Colonic mucosa (tissue), 4 donors: ENCODE data around the gene KCNE1. TPM values are rescaled to one million over a fixed set of nuclear protein-coding genes. Genes with fewer than 3 reads are reported as not detected.

Source experiments
- DNase-seq: peaks from one replicate; pipeline ENCODE4 v3.0.0-alpha.2; 2020
- H3K27ac ChIP-seq: fragments of 200-600 bp; one replicate; pipeline ENCODE4 v1.8.0; 2021
- H3K27me3 ChIP-seq: fragments of 200-600 bp; one replicate; pipeline ENCODE4 v1.8.0; 2021
- H3K36me3 ChIP-seq: fragments of 200-600 bp; one replicate; pipeline ENCODE4 v1.8.0; 2021
- H3K4me1 ChIP-seq: fragments of 200-600 bp; one replicate; pipeline ENCODE4 v1.8.0; 2021; ENCODE audit warnings: mild to moderate bottlenecking
- H3K4me3 ChIP-seq: fragments of 200-600 bp; one replicate; pipeline ENCODE4 v1.8.0; 2021
- H3K9ac ChIP-seq, 2 donors: one replicate each; pipeline ENCODE4 v1.7.0; 2013; ENCODE audit warnings: control low read depth in 2 of 2, low read depth in 2 of 2, low read length in 2 of 2
- H3K9me3 ChIP-seq: fragments of 200-600 bp; one replicate; pipeline ENCODE4 v1.8.0; 2021
- CTCF ChIP-seq: fragments of 200-600 bp; IDR thresholded peaks from one replicate; pipeline ENCODE4 v1.8.0; 2022; ENCODE audit warnings: antibody characterized with exemption, mild to moderate bottlenecking
- intact Hi-C: fragments of 100-400 bp; cut with DNase I; formaldehyde crosslinking; loops from one replicate; pipeline ENCODE4 v1.14.1; 2022
- total RNA-seq, 2 donors: library from RNA; stranded (reverse); fragmentation: NEBNext Ultra II Directional in 1 of 2; extraction: Animal tissue kit (Norgen Biotek cat#: 25700) in 1 of 2; gene quantifications; one replicate each; pipeline ENCODE4 v1.2.1, GENCODE V29; 2021
- donor health status: healthy.
- donor health status: DM: no; HTN: no; CAD: no.
- donor health status: DM: no; HTN: no; CAD: no.

Gene KCNE1
- total RNA-seq, 2 donors from 2014 or later, result 0.11 TPM; not detected in 1

GRCh38 chr21:34518301-34518700 is 6.3 kb upstream of the KCNE1 start:
- Histone ChIP-seq H3K9me3 (no peaks in the 10 kb centered on the region), H3K27me3 (no peaks in the 10 kb centered on the region), H3K9ac (no peak overlapping the region), H3K27ac (no peak overlapping the region), H3K4me1 (peaks cover 16% of the 10 kb centered on the region), H3K36me3 (peaks cover 7% of the 10 kb centered on the region), H3K4me3 (no peak overlapping the region)
- intact Hi-C loops, result no loop called here
- TF ChIP-seq CTCF, result no peak
- no peak for DNase-seq

- no peak overlapping the region for H3K9ac ChIP-seq
- H3K36me3 ChIP-seq, result peaks cover 7% of the 10 kb centered on the region
- DNase-seq, result no peak
- no peaks in the 10 kb centered on the region for H3K9me3 ChIP-seq
- H3K4me3 ChIP-seq, result no peak overlapping the region
- TF ChIP-seq CTCF, result no peak
- peaks cover 16% of the 10 kb centered on the region for H3K4me1 ChIP-seq
- no peak overlapping the region for H3K27ac ChIP-seq
- intact Hi-C loops, result no loop called here
- H3K27me3 ChIP-seq, result no peaks in the 10 kb centered on the region
Measured at GRCh38 chr21:34517491-34518245, 5.7 kb upstream of the KCNE1 start.

GRCh38 chr21:34517039-34517438 is 5.0 kb upstream of the KCNE1 start:
- Histone ChIP-seq H3K27ac (no peak overlapping the region), H3K9ac (no peak overlapping the region), H3K9me3 (no peaks in the 10 kb centered on the region), H3K27me3 (no peaks in the 10 kb centered on the region), H3K4me1 (peaks cover 13% of the 10 kb centered on the region), H3K36me3 (peaks cover 7% of the 10 kb centered on the region), H3K4me3 (no peak overlapping the region)
- no peak for DNase-seq
- no peak for TF ChIP-seq CTCF
- intact Hi-C loops, result no loop called here

- no peaks in the 10 kb centered on the region for H3K9me3 ChIP-seq
- H3K27ac ChIP-seq, result no peak overlapping the region
- intact Hi-C loops, result no loop called here
- no peak overlapping the region for H3K9ac ChIP-seq
- H3K4me3 ChIP-seq, result no peak overlapping the region
- TF ChIP-seq CTCF, result no peak
- DNase-seq, result no peak
- peaks cover 3% of the 10 kb centered on the region for H3K4me1 ChIP-seq
- no peaks in the 10 kb centered on the region for H3K36me3 ChIP-seq
- no peaks in the 10 kb centered on the region for H3K27me3 ChIP-seq
Measured at GRCh38 chr21:34514576-34515115, 2.6 kb upstream of the KCNE1 start.

GRCh38 chr21:34513129-34513675 is 1.2 kb upstream of the KCNE1 start:
- Histone ChIP-seq H3K9me3 (no peaks in the 10 kb centered on the region), H3K36me3 (no peaks in the 10 kb centered on the region), H3K27ac (no peak overlapping the region), H3K9ac (no peak overlapping the region), H3K27me3 (no peaks in the 10 kb centered on the region), H3K4me3 (no peak overlapping the region), H3K4me1 (no peaks in the 10 kb centered on the region)
- no peak for TF ChIP-seq CTCF
- intact Hi-C loops, result no loop called here
- no peak for DNase-seq
